HepG2 (cell line): Measurements from ENCODE around the gene PPP1R9B. TPM values are rescaled to one million over a fixed set of nuclear protein-coding genes. Genes with fewer than 3 reads are reported as not detected.

Experiments
- AKAP8 ChIP-seq: sonication (generic); formaldehyde crosslinking; IDR thresholded peaks from 2 replicates; pipeline ENCODE4 v1.5.1; 2020; ENCODE audit warnings: mild to moderate bottlenecking, missing genetic modification reagents
- ASH2L ChIP-seq: fragments of 300-600, 200-600 bp; sonication (generic); IDR thresholded peaks from 2 replicates; pipeline ENCODE4 v1.7.0; 2017; ENCODE audit warnings: low read depth, mild to moderate bottlenecking, moderate library complexity, mixed read lengths, low read length; ENCODE audit not compliant: insufficient read length
- DNMT1 ChIP-seq: sonication (generic); formaldehyde crosslinking; IDR thresholded peaks from 2 replicates; pipeline ENCODE4 v1.5.1; 2020; ENCODE audit warnings: mild to moderate bottlenecking, missing genetic modification reagents
- FOXA1 ChIP-seq, 2 experiments: fragments of 450-650 bp in 1 of 2; sonication (generic) in 1 of 2; formaldehyde crosslinking in 1 of 2; IDR thresholded peaks; 2 replicates each; pipeline versions ENCODE4 v1.4.0 to v1.6.1; 2016 to 2020; ENCODE audit warnings: missing genetic modification reagents in 1 of 2
- IKZF4 ChIP-seq: sonication (generic); formaldehyde crosslinking; IDR thresholded peaks from 2 replicates; pipeline ENCODE4 v1.5.1; 2020; ENCODE audit warnings: borderline replicate concordance, mild to moderate bottlenecking, low read depth, missing genetic modification reagents; ENCODE audit errors: not compliant biosample characterization
- JUND ChIP-seq: sonication (generic); formaldehyde crosslinking; IDR thresholded peaks from 2 replicates; pipeline ENCODE4 v1.8.0; 2022; ENCODE audit warnings: mild to moderate bottlenecking, missing genetic modification reagents
- MTA1 ChIP-seq: sonication (generic); formaldehyde crosslinking; IDR thresholded peaks from 2 replicates; pipeline ENCODE4 v1.4.0; 2020; ENCODE audit warnings: missing genetic modification reagents, mild to moderate bottlenecking, borderline replicate concordance
- NKX3-1 ChIP-seq: sonication (generic); formaldehyde crosslinking; IDR thresholded peaks from 2 replicates; pipeline ENCODE4 v1.5.0; 2020; ENCODE audit warnings: missing genetic modification reagents
- PAXIP1 ChIP-seq: sonication (generic); formaldehyde crosslinking; conservative IDR thresholded peaks from 2 replicates; pipeline ENCODE4 v1.4.0; 2020; ENCODE audit warnings: mild to moderate bottlenecking, missing genetic modification reagents, moderate library complexity
- POGK ChIP-seq: sonication (generic); formaldehyde crosslinking; conservative IDR thresholded peaks from 2 replicates; pipeline ENCODE4 v1.8.0; 2022; ENCODE audit warnings: mild to moderate bottlenecking, moderate library complexity, missing genetic modification reagents
- TBX2 ChIP-seq: sonication (generic); formaldehyde crosslinking; IDR thresholded peaks from 2 replicates; pipeline ENCODE4 v1.5.0; 2020; ENCODE audit warnings: missing genetic modification reagents, mild to moderate bottlenecking, borderline replicate concordance
- TFDP2 ChIP-seq: sonication (generic); formaldehyde crosslinking; IDR thresholded peaks from 2 replicates; pipeline ENCODE4 v1.4.0; 2020; ENCODE audit warnings: missing genetic modification reagents
- ZNF629 ChIP-seq: sonication (generic); formaldehyde crosslinking; conservative IDR thresholded peaks from 2 replicates; pipeline ENCODE4 v1.5.0; 2020; ENCODE audit warnings: missing genetic modification reagents
- ZNF740 ChIP-seq: sonication (generic); formaldehyde crosslinking; IDR thresholded peaks from 2 replicates; pipeline ENCODE4 v1.4.0; 2020; ENCODE audit warnings: missing genetic modification reagents
- ZSCAN21 ChIP-seq: sonication (generic); formaldehyde crosslinking; IDR thresholded peaks from 2 replicates; pipeline ENCODE4 v1.8.0; 2022; ENCODE audit warnings: mild to moderate bottlenecking, missing genetic modification reagents, moderate library complexity, borderline replicate concordance
- polyA plus RNA-seq, 8 experiments: library from polyadenylated mRNA; depleted of rRNA in 3 of 8; stranded (reverse) in 7 of 8; unstranded in 1 of 8; fragments of >200 nt; fragmentation: Illumina TruSeq in 4 of 8; extraction: Trizol in 4 of 8; gene quantifications; 2 replicates each; pipeline versions ENCODE4 v1.2.1 to v1.2.3, GENCODE V29; 2011 to 2016; ENCODE audit warnings: low read depth in 4 of 8, missing spikeins in 1 of 8, mixed read lengths in 1 of 8; ENCODE audit not compliant: insufficient read depth in 1 of 8
- total RNA-seq, 5 experiments: library from RNA; depleted of rRNA; stranded (reverse); fragments of >200 nt; fragmentation: Illumina TruSeq; extraction: Trizol; gene quantifications; 2 replicates each; pipeline ENCODE4 v1.2.3, GENCODE V29; 2016; ENCODE audit warnings: low read depth in 1 of 5

Gene PPP1R9B
- total and polyA plus RNA-seq, 2 of the 13 experiments (the other 11 are each of a cell fraction or from before 2014, with no cell fraction given): 9.4 to 15.8 TPM

GRCh38 chr17:50117202-50118051, 33.0 kb downstream of the PPP1R9B start (continued):
- peak; percentile 77; the same call in 1 of the 2 replicates for TF ChIP-seq MTA1 (CRISPR knock-in tag)
- peak; percentile 61; the same call in 1 of the 2 replicates for TF ChIP-seq TFDP2
- TF ChIP-seq ASH2L: no peak
- TF ChIP-seq POGK (CRISPR knock-in tag): 0 out of 2 replicates have a peak, but pooled peaks have one; percentile 54
- TF ChIP-seq JUND: no peak
- 0 out of 2 replicates have a peak, but pooled peaks have one; percentile 33 for TF ChIP-seq AKAP8
- TF ChIP-seq TBX2 (CRISPR knock-in tag): peak; percentile 65; the same call in 1 of the 2 replicates
- no peak for TF ChIP-seq FOXA1 (IDR thresholded peaks at IDR 0.05)
- TF ChIP-seq FOXA1 (CRISPR knock-in tag; IDR thresholded peaks at IDR 0.05): peak; percentile 22; the same call in 1 of the 2 replicates
- TF ChIP-seq ZNF740 (CRISPR knock-in tag): peak; percentile 41; the same call in 1 of the 2 replicates
- peak; percentile 89 for TF ChIP-seq ZNF629 (CRISPR knock-in tag)
- TF ChIP-seq ZSCAN21 (CRISPR knock-in tag): 0 out of 2 replicates have a peak, but pooled peaks have one; percentile 65
- peak; percentile 82 for TF ChIP-seq IKZF4 (CRISPR knock-in tag)
- no peak for TF ChIP-seq PAXIP1
- TF ChIP-seq DNMT1 (CRISPR knock-in tag): peak; percentile 62; the same call in 1 of the 2 replicates
- no peak for TF ChIP-seq NKX3-1
